Calu3 (cell line): ENCODE measurements around the gene UBD. TPM values are rescaled to one million over a fixed set of nuclear protein-coding genes. Genes with fewer than 3 reads are reported as not detected.

Experiments
- BruUV-seq: library from RNA; stranded (reverse); fragments of 400-500 nt; replicated peaks from 2 replicates; lab custom pipeline; 2021; lab: Mats Ljungman, UMichigan
- CTCF ChIA-PET: fragments of 300-600 bp; sonication (Branson Sonifier 250); formaldehyde crosslinking; loops from one replicate; lab custom pipeline; 2022; ENCODE audit warnings: antibody characterized with exemption; lab: Charles Lee
- DNase-seq: peaks from one replicate; pipeline ENCODE4 v3.0.0; 2022
- H3K27ac Mint-ChIP-seq: one replicate; pipeline ENCODE4 v1.8.0; 2022; ENCODE audit warnings: mixed read lengths; ENCODE audit not compliant: unreplicated experiment
- H3K27me3 Mint-ChIP-seq: one replicate; pipeline ENCODE4 v1.8.0; 2022; ENCODE audit warnings: mixed read lengths; ENCODE audit not compliant: unreplicated experiment
- H3K36me3 Mint-ChIP-seq: one replicate; pipeline ENCODE4 v1.8.0; 2022; ENCODE audit warnings: mild to moderate bottlenecking, moderate library complexity, mixed read lengths; ENCODE audit not compliant: insufficient read depth, unreplicated experiment
- H3K4me1 Mint-ChIP-seq: one replicate; pipeline ENCODE4 v1.8.0; 2022; ENCODE audit warnings: mild to moderate bottlenecking, low read depth, mixed read lengths; ENCODE audit not compliant: unreplicated experiment
- H3K4me3 Mint-ChIP-seq: one replicate; pipeline ENCODE4 v1.8.0; 2022; ENCODE audit warnings: mild to moderate bottlenecking, low read depth, moderate library complexity, mixed read lengths; ENCODE audit not compliant: unreplicated experiment
- H3K9me3 Mint-ChIP-seq: one replicate; pipeline ENCODE4 v1.8.0; 2022; ENCODE audit warnings: low read depth, mixed read lengths; ENCODE audit not compliant: unreplicated experiment
- intact Hi-C: fragments of 100-400 bp; cut with micrococcal nuclease; formaldehyde crosslinking; loops from one replicate; pipeline ENCODE4 v1.10.0; 2022; ENCODE audit not compliant: unreplicated experiment
- total RNA-seq: library from RNA; stranded (reverse); gene quantifications from 2 replicates; pipeline ENCODE4 v1.2.3, GENCODE V29; 2022
- TF ChIP-seq, protein P1 (sequence below): fragments of 200-600 bp; IDR thresholded peaks from one replicate; pipeline ENCODE4 v1.8.0; 2022; ENCODE audit warnings: antibody characterized with exemption; ENCODE audit not compliant: unreplicated experiment

Gene UBD
- total RNA-seq, 1 experiment from 2014 or later = 82.8 TPM

DNA sequence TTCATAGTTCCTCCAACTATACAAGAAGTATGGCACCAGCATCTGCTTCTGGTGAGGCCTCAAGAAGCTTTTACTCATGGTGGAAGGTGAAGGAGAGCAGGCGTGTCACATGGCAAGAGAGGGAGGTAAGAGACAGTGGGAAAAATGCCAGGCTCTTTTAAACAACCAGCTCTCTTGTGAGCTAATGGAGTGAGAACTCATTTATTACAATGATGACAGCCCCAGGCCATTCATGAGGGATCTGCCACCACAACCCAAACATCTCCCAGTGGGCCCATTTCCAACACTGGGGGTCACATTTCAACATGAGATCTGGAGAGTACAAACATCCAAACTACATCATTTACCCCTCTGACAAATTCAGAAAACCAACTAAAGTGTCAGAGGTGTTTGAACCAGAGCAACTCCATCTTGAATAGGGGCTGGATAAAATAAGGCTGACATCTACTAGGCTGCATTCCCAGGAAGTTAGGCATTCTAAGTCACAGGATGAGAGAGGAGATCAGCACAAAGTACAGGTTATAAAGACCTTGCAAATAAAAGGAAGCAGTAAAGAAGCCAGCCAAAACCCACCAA lies 2.2 kb upstream of the UBD start:
- Mint-ChIP-seq H3K9me3 (peaks cover 12% of the 10 kb centered on the region), H3K27ac (peak overlapping the region; percentile 28), H3K4me3 (no peak overlapping the region), H3K27me3 (no peaks in the 10 kb centered on the region), H3K36me3 (peaks cover 5% of the 10 kb centered on the region), H3K4me1 (peaks cover 37% of the 10 kb centered on the region)
- CTCF ChIA-PET = no interaction called here
- no TSS peak for BruUV-seq
- TF ChIP-seq, protein P1, sequence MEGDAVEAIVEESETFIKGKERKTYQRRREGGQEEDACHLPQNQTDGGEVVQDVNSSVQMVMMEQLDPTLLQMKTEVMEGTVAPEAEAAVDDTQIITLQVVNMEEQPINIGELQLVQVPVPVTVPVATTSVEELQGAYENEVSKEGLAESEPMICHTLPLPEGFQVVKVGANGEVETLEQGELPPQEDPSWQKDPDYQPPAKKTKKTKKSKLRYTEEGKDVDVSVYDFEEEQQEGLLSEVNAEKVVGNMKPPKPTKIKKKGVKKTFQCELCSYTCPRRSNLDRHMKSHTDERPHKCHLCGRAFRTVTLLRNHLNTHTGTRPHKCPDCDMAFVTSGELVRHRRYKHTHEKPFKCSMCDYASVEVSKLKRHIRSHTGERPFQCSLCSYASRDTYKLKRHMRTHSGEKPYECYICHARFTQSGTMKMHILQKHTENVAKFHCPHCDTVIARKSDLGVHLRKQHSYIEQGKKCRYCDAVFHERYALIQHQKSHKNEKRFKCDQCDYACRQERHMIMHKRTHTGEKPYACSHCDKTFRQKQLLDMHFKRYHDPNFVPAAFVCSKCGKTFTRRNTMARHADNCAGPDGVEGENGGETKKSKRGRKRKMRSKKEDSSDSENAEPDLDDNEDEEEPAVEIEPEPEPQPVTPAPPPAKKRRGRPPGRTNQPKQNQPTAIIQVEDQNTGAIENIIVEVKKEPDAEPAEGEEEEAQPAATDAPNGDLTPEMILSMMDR = no peak
- intact Hi-C loops = loop anchor here (10.0 kb wide), 1 partner anchor 97 kb away; no protein-coding TSS in a partner anchor
- DNase-seq = no peak

DNA sequence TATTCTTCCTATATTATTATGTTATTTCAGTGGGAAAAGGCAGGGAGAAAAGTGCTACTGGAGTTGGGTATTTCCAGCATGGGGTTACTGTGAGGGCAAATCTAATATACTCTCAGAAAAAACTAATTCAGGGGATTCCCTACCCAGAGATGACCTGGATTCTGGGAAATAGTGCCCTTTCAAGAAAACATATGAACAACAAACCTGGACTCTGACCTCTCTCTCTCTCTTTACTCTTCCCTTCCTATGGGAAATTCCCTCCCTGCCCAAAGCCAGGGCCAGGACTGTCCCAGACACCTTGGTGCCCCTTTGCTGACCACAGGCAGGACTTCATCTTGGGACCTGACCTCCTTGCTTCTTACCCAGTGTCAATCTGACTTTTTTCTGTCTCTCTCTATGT lies 1.6 kb upstream of the UBD start:
- no peaks in the 10 kb centered on the region for H3K27me3 Mint-ChIP-seq
- H3K36me3 Mint-ChIP-seq = peaks cover 10% of the 10 kb centered on the region
- DNase-seq = peak; percentile 15
- H3K4me3 Mint-ChIP-seq = no peak overlapping the region
- peaks cover 37% of the 10 kb centered on the region for H3K4me1 Mint-ChIP-seq
- intact Hi-C loops = loop anchor here (10.0 kb wide), 1 partner anchor 96 kb away; no protein-coding TSS in a partner anchor
- CTCF ChIA-PET = interaction anchor here (0.6 kb wide), 1 partner anchor 178 kb away, joined by 4 read pairs; no protein-coding TSS in a partner anchor
- peak overlapping the region; percentile 28 for H3K27ac Mint-ChIP-seq
- BruUV-seq = no TSS peak
- TF ChIP-seq, protein P1 = no peak
- H3K9me3 Mint-ChIP-seq = peaks cover 14% of the 10 kb centered on the region

DNA sequence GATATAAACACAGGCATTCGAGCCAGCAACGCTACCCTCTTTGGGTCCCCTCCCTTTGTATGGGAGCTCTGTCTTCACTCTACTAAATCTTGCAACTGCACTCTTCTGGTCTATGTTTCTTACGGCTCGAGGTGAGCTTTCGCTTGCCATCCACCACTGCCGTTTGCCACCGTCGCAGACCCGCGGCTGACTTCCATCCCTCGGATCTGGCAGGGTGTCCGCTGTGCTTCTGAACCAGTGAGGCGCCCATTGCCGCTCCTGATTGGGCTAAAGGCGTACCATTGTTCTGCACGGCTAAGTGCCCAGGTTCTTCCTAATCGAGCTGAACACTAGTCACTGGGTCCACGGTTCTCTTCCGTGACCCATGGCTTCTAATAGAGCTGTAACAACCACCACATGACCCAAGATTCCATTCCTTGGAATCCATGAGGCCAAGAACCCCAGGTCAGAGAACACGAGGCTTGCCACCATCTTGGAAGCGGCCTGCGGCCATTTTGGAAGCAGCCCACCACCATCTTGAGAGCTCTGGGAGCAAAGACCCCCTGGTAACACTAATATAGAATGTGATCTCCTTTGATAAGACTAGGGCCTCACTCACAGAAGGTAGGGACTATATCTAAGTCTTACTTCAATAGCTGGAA lies 973 bp downstream of the UBD start:
- no TSS peak for BruUV-seq
- peaks cover 15% of the 10 kb centered on the region for H3K36me3 Mint-ChIP-seq
- TF ChIP-seq, protein P1 = no peak
- H3K4me1 Mint-ChIP-seq = peaks cover 35% of the 10 kb centered on the region
- peak overlapping the region; percentile 12 for H3K4me3 Mint-ChIP-seq
- intact Hi-C loops = no loop called here
- H3K27me3 Mint-ChIP-seq = no peaks in the 10 kb centered on the region
- no peak overlapping the region for H3K27ac Mint-ChIP-seq
- CTCF ChIA-PET = interaction anchor here (0.6 to 1.4 kb wide), 2 partner anchors 13 to 908 kb away, joined by 3 read pairs; no protein-coding TSS in a partner anchor
- H3K9me3 Mint-ChIP-seq = peaks cover 18% of the 10 kb centered on the region
- no peak for DNase-seq

DNA sequence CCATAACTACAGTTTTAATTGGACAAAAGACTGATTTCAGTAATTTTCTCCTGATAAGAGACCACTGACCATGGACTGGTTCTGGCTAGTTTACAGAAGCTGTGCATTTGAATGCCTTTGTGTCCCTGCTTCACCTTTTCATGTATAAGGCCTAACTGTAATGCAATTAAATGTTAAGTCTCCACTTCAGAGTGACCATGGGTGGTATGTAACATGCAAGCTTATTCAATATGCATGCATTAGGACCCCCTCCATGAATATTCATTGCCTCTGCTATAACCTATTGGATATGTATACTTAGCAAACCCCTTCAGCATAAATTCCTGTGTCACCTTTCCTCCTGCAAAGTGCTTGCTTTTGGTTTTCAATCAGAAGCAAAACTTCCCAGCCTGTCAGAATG lies 2.2 kb downstream of the UBD start:
- Mint-ChIP-seq H3K27me3 (no peaks in the 10 kb centered on the region), H3K4me1 (peaks cover 29% of the 10 kb centered on the region), H3K27ac (no peak overlapping the region), H3K4me3 (no peak overlapping the region), H3K36me3 (peaks cover 15% of the 10 kb centered on the region), H3K9me3 (peaks cover 13% of the 10 kb centered on the region)
- TF ChIP-seq, protein P1 = no peak
- CTCF ChIA-PET = no interaction called here
- intact Hi-C loops = no loop called here
- no TSS peak for BruUV-seq
- no peak for DNase-seq
